ENCODE data around the gene NPIPB6. TPM values are rescaled to one million over a fixed set of nuclear protein-coding genes. Genes with fewer than 3 reads are reported as not detected.

NPIPB6 gene
- total RNA-seq, 2 experiments from 2014 or later: 0.99 to 1.8 TPM

GRCh38 chr16:28319476-28320022 is 43.8 kb downstream of the NPIPB6 start:
- H3K9me3 Mint-ChIP-seq (ENCODE audit: insufficient read depth): no peaks in the 10 kb centered on the region
- CTCF ChIA-PET: interaction anchor here (0.6 to 9.0 kb wide), 2 partner anchors 9 to 40 kb away, joined by 3 to 207 read pairs; no protein-coding TSS in a partner anchor
- H3K27ac Mint-ChIP-seq: no peak overlapping the region
- POLR2A ChIA-PET: no interaction called here
- H3K36me3 Mint-ChIP-seq (ENCODE audit: low read depth): peaks cover 2% of the 10 kb centered on the region
- no peak for DNase-seq
- no peaks in the 10 kb centered on the region for H3K27me3 Mint-ChIP-seq (ENCODE audit: low read depth)
- H3K4me3 Mint-ChIP-seq: no peak overlapping the region
- ATAC-seq: no peak
- peaks cover 5% of the 10 kb centered on the region for H3K4me1 Mint-ChIP-seq (ENCODE audit: low read depth)

- Mint-ChIP-seq H3K4me3 (no peak overlapping the region), H3K9me3 (ENCODE audit: insufficient read depth) (no peaks in the 10 kb centered on the region), H3K27me3 (ENCODE audit: low read depth) (no peaks in the 10 kb centered on the region), H3K36me3 (ENCODE audit: low read depth) (peaks cover 2% of the 10 kb centered on the region), H3K4me1 (ENCODE audit: low read depth) (peaks cover 5% of the 10 kb centered on the region), H3K27ac (no peak overlapping the region)
- ChIA-PET CTCF (interaction anchor here (1.4 to 9.0 kb wide), 6 partner anchors 9 to 101 kb away, joined by 5 to 207 read pairs (median 20); partner anchors contain the start of gene SBK1), POLR2A (interaction anchor here (0.8 to 1.2 kb wide), 2 partner anchors 9 to 40 kb away, joined by 3 to 6 read pairs; no protein-coding TSS in a partner anchor)
- DNase-seq (no peak), ATAC-seq (no peak)
Observed at GRCh38 chr16:28318042-28318744, 45.1 kb downstream of the NPIPB6 start.

GRCh38 chr16:28317040-28317880 is 46.0 kb downstream of the NPIPB6 start:
- DNase-seq (peak; percentile 79), ATAC-seq (peak; percentile 67)
- Mint-ChIP-seq H3K4me3 (no peak overlapping the region), H3K27ac (peak overlapping the region; percentile 68), H3K9me3 (ENCODE audit: insufficient read depth) (no peaks in the 10 kb centered on the region), H3K36me3 (ENCODE audit: low read depth) (peaks cover 4% of the 10 kb centered on the region), H3K4me1 (ENCODE audit: low read depth) (peaks cover 10% of the 10 kb centered on the region), H3K27me3 (ENCODE audit: low read depth) (no peaks in the 10 kb centered on the region)
- ChIA-PET POLR2A (interaction anchor here (0.8 to 1.6 kb wide), 4 partner anchors 8 to 106 kb away, joined by 3 to 6 read pairs (median 4); no protein-coding TSS in a partner anchor), CTCF (interaction anchor here (0.8 to 9.0 kb wide), 11 partner anchors 9 to 240 kb away, joined by 3 to 207 read pairs (median 5); partner anchors contain the start of gene SBK1)

- Mint-ChIP-seq H3K27ac (no peak overlapping the region), H3K36me3 (ENCODE audit: low read depth) (peaks cover 5% of the 10 kb centered on the region), H3K9me3 (ENCODE audit: insufficient read depth) (no peaks in the 10 kb centered on the region), H3K27me3 (ENCODE audit: low read depth) (no peaks in the 10 kb centered on the region), H3K4me3 (no peak overlapping the region), H3K4me1 (ENCODE audit: low read depth) (peaks cover 21% of the 10 kb centered on the region)
- POLR2A ChIA-PET: interaction anchor here (0.7 to 1.6 kb wide), 2 partner anchors 37 to 38 kb away, joined by 3 to 5 read pairs; no protein-coding TSS in a partner anchor
- DNase-seq (no peak), ATAC-seq (no peak)
- CTCF ChIA-PET: interaction anchor here (0.8 to 9.0 kb wide), 8 partner anchors 10 to 105 kb away, joined by 3 to 207 read pairs (median 5); partner anchors contain the start of gene SBK1
Observed at GRCh38 chr16:28316054-28316453, 47.3 kb downstream of the NPIPB6 start.

GRCh38 chr16:28313587-28313986 is 49.7 kb downstream of the NPIPB6 start:
- no peak overlapping the region for H3K27ac Mint-ChIP-seq

GRCh38 chr16:28312327-28312726 is 51.0 kb downstream of the NPIPB6 start:
- H3K36me3 Mint-ChIP-seq (ENCODE audit: low read depth): peaks cover 20% of the 10 kb centered on the region
- CTCF ChIA-PET: interaction anchor here (0.6 to 4.3 kb wide), 3 partner anchors 9 to 34 kb away, joined by 3 to 16 read pairs (median 6); no protein-coding TSS in a partner anchor
- no peaks in the 10 kb centered on the region for H3K9me3 Mint-ChIP-seq (ENCODE audit: insufficient read depth)
- no peak overlapping the region for H3K4me3 Mint-ChIP-seq
- no peaks in the 10 kb centered on the region for H3K27me3 Mint-ChIP-seq (ENCODE audit: low read depth)
- peak overlapping the region; percentile 42 for H3K27ac Mint-ChIP-seq
- DNase-seq (no peak), ATAC-seq (no peak)
- H3K4me1 Mint-ChIP-seq (ENCODE audit: low read depth): peaks cover 45% of the 10 kb centered on the region
- POLR2A ChIA-PET: no interaction called here

More at GRCh38 chr16:28313587-28313986, 49.7 kb downstream of the NPIPB6 start:
- ATAC-seq (no peak), DNase-seq (no peak)
- Mint-ChIP-seq H3K9me3 (ENCODE audit: insufficient read depth) (no peaks in the 10 kb centered on the region), H3K36me3 (ENCODE audit: low read depth) (peaks cover 20% of the 10 kb centered on the region), H3K4me1 (ENCODE audit: low read depth) (peaks cover 45% of the 10 kb centered on the region), H3K27me3 (ENCODE audit: low read depth) (no peaks in the 10 kb centered on the region), H3K4me3 (no peak overlapping the region)
- POLR2A ChIA-PET: no interaction called here
- CTCF ChIA-PET: interaction anchor here (0.7 to 9.0 kb wide), 4 partner anchors 8 to 34 kb away, joined by 3 to 207 read pairs (median 4); no protein-coding TSS in a partner anchor

- ChIA-PET CTCF (interaction anchor here (1.6 to 4.4 kb wide), 3 partner anchors 10 to 34 kb away, joined by 6 to 33 read pairs (median 16); no protein-coding TSS in a partner anchor), POLR2A (no interaction called here)
- Mint-ChIP-seq H3K36me3 (ENCODE audit: low read depth) (peaks cover 20% of the 10 kb centered on the region), H3K4me3 (no peak overlapping the region), H3K27ac (peak overlapping the region; percentile 42), H3K9me3 (ENCODE audit: insufficient read depth) (no peaks in the 10 kb centered on the region), H3K4me1 (ENCODE audit: low read depth) (peaks cover 44% of the 10 kb centered on the region), H3K27me3 (ENCODE audit: low read depth) (no peaks in the 10 kb centered on the region)
- DNase-seq: no peak
- ATAC-seq: no peak
Observed at GRCh38 chr16:28311913-28312312, 51.4 kb downstream of the NPIPB6 start.

GRCh38 chr16:28311413-28311812 is 51.9 kb downstream of the NPIPB6 start:
- Mint-ChIP-seq H3K36me3 (ENCODE audit: low read depth) (peaks cover 20% of the 10 kb centered on the region), H3K27ac (peak overlapping the region; percentile 93), H3K9me3 (ENCODE audit: insufficient read depth) (no peaks in the 10 kb centered on the region), H3K27me3 (ENCODE audit: low read depth) (no peaks in the 10 kb centered on the region), H3K4me3 (no peak overlapping the region), H3K4me1 (ENCODE audit: low read depth) (peaks cover 41% of the 10 kb centered on the region)
- CTCF ChIA-PET: interaction anchor here (2.9 to 4.4 kb wide), 3 partner anchors 10 to 34 kb away, joined by 13 to 33 read pairs (median 16); no protein-coding TSS in a partner anchor
- ATAC-seq (no peak), DNase-seq (no peak)
- POLR2A ChIA-PET: no interaction called here

GRCh38 chr16:28310796-28311195 is 52.5 kb downstream of the NPIPB6 start:
- no peak for DNase-seq
- Mint-ChIP-seq H3K9me3 (ENCODE audit: insufficient read depth) (no peaks in the 10 kb centered on the region), H3K36me3 (ENCODE audit: low read depth) (peaks cover 20% of the 10 kb centered on the region), H3K4me1 (ENCODE audit: low read depth) (peaks cover 41% of the 10 kb centered on the region), H3K27me3 (ENCODE audit: low read depth) (no peaks in the 10 kb centered on the region), H3K4me3 (peak overlapping the region; percentile 61), H3K27ac (peak overlapping the region; percentile 93)
- ATAC-seq: no peak
- POLR2A ChIA-PET: interaction anchor here (1.1 to 1.8 kb wide), 2 partner anchors 18 to 34 kb away, joined by 3 to 7 read pairs; partner anchors contain the start of gene SBK1
- CTCF ChIA-PET: interaction anchor here (0.9 to 4.4 kb wide), 5 partner anchors 11 to 33 kb away, joined by 3 to 33 read pairs (median 13); partner anchors contain the start of gene SBK1

- POLR2A ChIA-PET: interaction anchor here (1.0 to 1.8 kb wide), 4 partner anchors 8 to 33 kb away, joined by 3 to 7 read pairs (median 3); partner anchors contain the start of gene SBK1
- Mint-ChIP-seq H3K27ac (peak overlapping the region; percentile 93), H3K36me3 (ENCODE audit: low read depth) (peaks cover 22% of the 10 kb centered on the region)
Observed at GRCh38 chr16:28309811-28310311, 53.4 kb downstream of the NPIPB6 start.

More at GRCh38 chr16:28309811-28310311, 53.4 kb downstream of the NPIPB6 start:
- Mint-ChIP-seq H3K9me3 (ENCODE audit: insufficient read depth) (no peaks in the 10 kb centered on the region), H3K27me3 (ENCODE audit: low read depth) (no peaks in the 10 kb centered on the region), H3K4me1 (ENCODE audit: low read depth) (peaks cover 41% of the 10 kb centered on the region), H3K4me3 (peak overlapping the region; percentile 61)
- CTCF ChIA-PET: interaction anchor here (0.9 to 4.4 kb wide), 7 partner anchors 10 to 32 kb away, joined by 3 to 33 read pairs (median 4); partner anchors contain the start of gene SBK1
- peak; percentile 92 for ATAC-seq
- DNase-seq: peak; percentile 92
